Caco-2 (cell line): Measurements from ENCODE around the gene SREK1. TPM values are rescaled to one million over a fixed set of nuclear protein-coding genes. Genes with fewer than 3 reads are reported as not detected.
A peak's percentile ranks its signal among the peaks of the same experiment; 100 is the strongest.

Experiments
- BruUV-seq: library from RNA; stranded (reverse); fragments of 400-500 nt; replicated peaks from 2 replicates; lab custom pipeline; 2021; lab: Mats Ljungman, UMichigan
- CTCF ChIA-PET: fragments of 300-600 bp; sonication (Branson Sonifier 250); formaldehyde crosslinking; loops from one replicate; lab custom pipeline; 2022; ENCODE audit warnings: antibody characterized with exemption; lab: Charles Lee
- POLR2A ChIA-PET: fragments of 300-600 bp; sonication (Branson Sonifier 250); formaldehyde crosslinking; loops from one replicate; lab custom pipeline; 2022; ENCODE audit warnings: antibody characterized with exemption; lab: Charles Lee
- DNase-seq, 2 experiments: peaks; one replicate each; pipeline versions ENCODE4 v3.0.0 to v3.0.0-alpha.2; 2020 to 2022
- H3K27me3 ChIP-seq: replicated peaks from 2 replicates; pipeline ENCODE4 v1.6.0; 2011; ENCODE audit warnings: low read length; ENCODE audit not compliant: control insufficient read depth, insufficient read depth
- H3K36me3 ChIP-seq: 2 replicates; pipeline ENCODE4 v1.5.1; 2011; ENCODE audit warnings: low read length; ENCODE audit not compliant: control insufficient read depth, insufficient read depth
- H3K4me1 ChIP-seq: fragments of 250-450 bp; sonication (Bioruptor Pico); 2 replicates; pipeline ENCODE4 v1.5.1; 2020; ENCODE audit warnings: mild to moderate bottlenecking
- H3K4me3 ChIP-seq: 2 replicates; pipeline ENCODE4 v1.5.1; 2011; ENCODE audit warnings: low read depth, mild to moderate bottlenecking, control low read depth, low read length
- H3K9me3 ChIP-seq: fragments of 250-450 bp; sonication (Bioruptor Pico); 2 replicates; pipeline ENCODE4 v1.5.1; 2020; ENCODE audit warnings: mild to moderate bottlenecking, moderate library complexity
- H3K27ac Mint-ChIP-seq: one replicate; pipeline ENCODE4 v1.8.0; 2022; ENCODE audit warnings: mixed read lengths; ENCODE audit not compliant: unreplicated experiment
- H3K27me3 Mint-ChIP-seq: one replicate; pipeline ENCODE4 v1.8.0; 2022; ENCODE audit warnings: mixed read lengths; ENCODE audit not compliant: insufficient read depth, unreplicated experiment
- H3K36me3 Mint-ChIP-seq: one replicate; pipeline ENCODE4 v1.8.0; 2022; ENCODE audit warnings: mild to moderate bottlenecking, mixed read lengths; ENCODE audit not compliant: insufficient read depth, unreplicated experiment
- H3K4me1 Mint-ChIP-seq: one replicate; pipeline ENCODE4 v1.8.0; 2022; ENCODE audit warnings: low read depth, mixed read lengths; ENCODE audit not compliant: unreplicated experiment
- H3K4me3 Mint-ChIP-seq: one replicate; pipeline ENCODE4 v1.8.0; 2022; ENCODE audit warnings: mild to moderate bottlenecking, moderate library complexity, mixed read lengths; ENCODE audit not compliant: unreplicated experiment
- H3K9me3 Mint-ChIP-seq: one replicate; pipeline ENCODE4 v1.8.0; 2022; ENCODE audit warnings: mixed read lengths; ENCODE audit not compliant: unreplicated experiment
- intact Hi-C: fragments of 100-400 bp; cut with micrococcal nuclease; formaldehyde crosslinking; loops from one replicate; pipeline ENCODE4 v1.10.0; 2022; ENCODE audit not compliant: unreplicated experiment
- total RNA-seq: library from RNA; stranded (reverse); gene quantifications from 2 replicates; pipeline ENCODE4 v1.2.3, GENCODE V29; 2022
- TF ChIP-seq, protein P1 (sequence below), 2 experiments: fragments of 200-600 bp in 1 of 2; IDR thresholded peaks; 1 replicate in 1 of 2; 2 replicates in 1 of 2; pipeline versions ENCODE4 v1.5.1 to v1.8.0; 2011 to 2022; ENCODE audit warnings: antibody characterized with exemption in 1 of 2, control low read depth in 1 of 2, inconsistent platforms in 1 of 2, low read depth in 1 of 2, low read length in 1 of 2, mild to moderate bottlenecking in 1 of 2, moderate library complexity in 1 of 2; ENCODE audit not compliant: insufficient read depth in 1 of 2, severe bottlenecking in 1 of 2, unreplicated experiment in 1 of 2

The SREK1 gene
- total RNA-seq, 1 experiment from 2014 or later = 81.4 TPM

GRCh38 chr5:66174338-66174737 is 30.2 kb downstream of the SREK1 start:
- ChIA-PET CTCF (interaction anchor here (0.6 to 1.2 kb wide), 2 partner anchors 33 to 132 kb away, joined by 3 read pairs; no protein-coding TSS in a partner anchor), POLR2A (no interaction called here)
- Mint-ChIP-seq H3K4me3 (no peak overlapping the region), H3K27me3 (no peaks in the 10 kb centered on the region), H3K27ac (no peak overlapping the region), H3K9me3 (no peaks in the 10 kb centered on the region), H3K4me1 (peaks cover 7% of the 10 kb centered on the region), H3K36me3 (peaks cover 78% of the 10 kb centered on the region)
- Histone ChIP-seq H3K27me3 (no peaks in the 10 kb centered on the region), H3K4me3 (no peak overlapping the region), H3K9me3 (no peaks in the 10 kb centered on the region), H3K4me1 (no peaks in the 10 kb centered on the region), H3K36me3 (no peaks in the 10 kb centered on the region; the same call in 1 of the 2 replicates)
- BruUV-seq = no TSS peak
- intact Hi-C loops = loop anchor here (5.0 kb wide), 2 partner anchors 48 to 583 kb away; no protein-coding TSS in a partner anchor
- peak in 1 of 2 experiments; percentile 6 for DNase-seq
- TF ChIP-seq, protein P1, sequence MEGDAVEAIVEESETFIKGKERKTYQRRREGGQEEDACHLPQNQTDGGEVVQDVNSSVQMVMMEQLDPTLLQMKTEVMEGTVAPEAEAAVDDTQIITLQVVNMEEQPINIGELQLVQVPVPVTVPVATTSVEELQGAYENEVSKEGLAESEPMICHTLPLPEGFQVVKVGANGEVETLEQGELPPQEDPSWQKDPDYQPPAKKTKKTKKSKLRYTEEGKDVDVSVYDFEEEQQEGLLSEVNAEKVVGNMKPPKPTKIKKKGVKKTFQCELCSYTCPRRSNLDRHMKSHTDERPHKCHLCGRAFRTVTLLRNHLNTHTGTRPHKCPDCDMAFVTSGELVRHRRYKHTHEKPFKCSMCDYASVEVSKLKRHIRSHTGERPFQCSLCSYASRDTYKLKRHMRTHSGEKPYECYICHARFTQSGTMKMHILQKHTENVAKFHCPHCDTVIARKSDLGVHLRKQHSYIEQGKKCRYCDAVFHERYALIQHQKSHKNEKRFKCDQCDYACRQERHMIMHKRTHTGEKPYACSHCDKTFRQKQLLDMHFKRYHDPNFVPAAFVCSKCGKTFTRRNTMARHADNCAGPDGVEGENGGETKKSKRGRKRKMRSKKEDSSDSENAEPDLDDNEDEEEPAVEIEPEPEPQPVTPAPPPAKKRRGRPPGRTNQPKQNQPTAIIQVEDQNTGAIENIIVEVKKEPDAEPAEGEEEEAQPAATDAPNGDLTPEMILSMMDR (IDR thresholded peaks at IDR 0.05; ENCODE audit: insufficient read depth in 1 of 2, low read depth in 1 of 2, low read length in 1 of 2, severe bottlenecking in 1 of 2, unreplicated experiment in 1 of 2) = peak; percentile 17 to 40

GRCh38 chr5:66178799-66179198 is 34.7 kb downstream of the SREK1 start:
- H3K4me3 Mint-ChIP-seq = no peak overlapping the region
- peaks cover 75% of the 10 kb centered on the region for H3K36me3 Mint-ChIP-seq
- no peaks in the 10 kb centered on the region for H3K9me3 Mint-ChIP-seq
- H3K27ac Mint-ChIP-seq = no peak overlapping the region
- BruUV-seq = TSS peak; percentile 51
- no peaks in the 10 kb centered on the region for H3K4me1 Mint-ChIP-seq
- H3K27me3 Mint-ChIP-seq = no peaks in the 10 kb centered on the region
- intact Hi-C loops = no loop called here
- Histone ChIP-seq H3K4me1 (no peaks in the 10 kb centered on the region), H3K36me3 (no peaks in the 10 kb centered on the region), H3K4me3 (no peak overlapping the region), H3K9me3 (no peaks in the 10 kb centered on the region), H3K27me3 (no peaks in the 10 kb centered on the region)
- DNase-seq = no peak
- ChIA-PET CTCF (no interaction called here), POLR2A (no interaction called here)
- TF ChIP-seq, protein P1 (IDR thresholded peaks at IDR 0.05; ENCODE audit: insufficient read depth in 1 of 2, low read depth in 1 of 2, low read length in 1 of 2, severe bottlenecking in 1 of 2, unreplicated experiment in 1 of 2) = no peak

- H3K27me3 ChIP-seq = no peaks in the 10 kb centered on the region
- DNase-seq = no peak
- no peaks in the 10 kb centered on the region for H3K9me3 ChIP-seq
- no peaks in the 10 kb centered on the region for H3K4me1 ChIP-seq
- ChIA-PET POLR2A (no interaction called here), CTCF (no interaction called here)
- H3K36me3 ChIP-seq = no peaks in the 10 kb centered on the region
- H3K36me3 Mint-ChIP-seq = peaks cover 69% of the 10 kb centered on the region
- no peak overlapping the region for H3K4me3 Mint-ChIP-seq
- no peak overlapping the region for H3K4me3 ChIP-seq
- TF ChIP-seq, protein P1 (IDR thresholded peaks at IDR 0.05; ENCODE audit: insufficient read depth in 1 of 2, low read depth in 1 of 2, low read length in 1 of 2, severe bottlenecking in 1 of 2, unreplicated experiment in 1 of 2) = no peak
- no peak overlapping the region for H3K27ac Mint-ChIP-seq
- BruUV-seq = no TSS peak
- H3K9me3 Mint-ChIP-seq = no peaks in the 10 kb centered on the region
- intact Hi-C loops = no loop called here
- no peaks in the 10 kb centered on the region for H3K4me1 Mint-ChIP-seq
- H3K27me3 Mint-ChIP-seq = no peaks in the 10 kb centered on the region
Observed at GRCh38 chr5:66179297-66180051, 35.4 kb downstream of the SREK1 start.
